ENCODE data around the gene SEMA3C.

Gene SEMA3C

GRCh38 chr7:80768756-80769155 is 150.1 kb downstream of the SEMA3C start:
- TF ChIP-seq TCF12 (IDR thresholded peaks at IDR 0.05; ENCODE audit: low read depth) (no peak), USF1 (IDR thresholded peaks at IDR 0.05) (no peak), FOXM1 (IDR thresholded peaks at IDR 0.05; ENCODE audit: borderline replicate concordance, low read depth) (no peak), MAX (IDR thresholded peaks at IDR 0.05) (no peak), CEBPB (IDR thresholded peaks at IDR 0.05) (no peak)

- TF ChIP-seq REST (IDR thresholded peaks at IDR 0.05; ENCODE audit: low read depth): no peak
- TF ChIP-seq CEBPB (IDR thresholded peaks at IDR 0.05): no peak
- TF ChIP-seq TCF12 (IDR thresholded peaks at IDR 0.05; ENCODE audit: low read depth): no peak
- TF ChIP-seq NFIC (IDR thresholded peaks at IDR 0.05): no peak
- no peak for TF ChIP-seq USF1 (IDR thresholded peaks at IDR 0.05)
- TF ChIP-seq RAD21 (IDR thresholded peaks at IDR 0.05; ENCODE audit: low read depth): no peak
- no peak for TF ChIP-seq TAF1 (IDR thresholded peaks at IDR 0.05; ENCODE audit: low read depth)
- no peak for TF ChIP-seq YY1 (IDR thresholded peaks at IDR 0.05; ENCODE audit: low read depth)
- TF ChIP-seq FOXM1 (IDR thresholded peaks at IDR 0.05; ENCODE audit: borderline replicate concordance, low read depth): no peak
- TF ChIP-seq EP300 (IDR thresholded peaks at IDR 0.05; ENCODE audit: borderline replicate concordance): no peak
- no peak for TF ChIP-seq MAX (IDR thresholded peaks at IDR 0.05)
- TF ChIP-seq CREB1 (IDR thresholded peaks at IDR 0.05; ENCODE audit: low read depth): no peak
- no peak for TF ChIP-seq ZBTB7A (IDR thresholded peaks at IDR 0.05; ENCODE audit: low read depth)
- no peak for TF ChIP-seq TEAD4 (IDR thresholded peaks at IDR 0.05)
- no peak for TF ChIP-seq EGR1 (IDR thresholded peaks at IDR 0.05)
Observed at GRCh38 chr7:80767654-80768053, 151.2 kb downstream of the SEMA3C start.

GRCh38 chr7:80766724-80767123 is 152.1 kb downstream of the SEMA3C start:
- TF ChIP-seq CREB1 (IDR thresholded peaks at IDR 0.05; ENCODE audit: low read depth): no peak
- TF ChIP-seq RAD21 (IDR thresholded peaks at IDR 0.05; ENCODE audit: low read depth): no peak
- no peak for TF ChIP-seq TEAD4 (IDR thresholded peaks at IDR 0.05)
- TF ChIP-seq ZBTB7A (IDR thresholded peaks at IDR 0.05; ENCODE audit: low read depth): no peak
- no peak for TF ChIP-seq CEBPB (IDR thresholded peaks at IDR 0.05)
- TF ChIP-seq EGR1 (IDR thresholded peaks at IDR 0.05): no peak
- no peak for TF ChIP-seq NFIC (IDR thresholded peaks at IDR 0.05)
- TF ChIP-seq USF1 (IDR thresholded peaks at IDR 0.05): no peak
- TF ChIP-seq REST (IDR thresholded peaks at IDR 0.05; ENCODE audit: low read depth): no peak

GRCh38 chr7:80764132-80764531 is 154.7 kb downstream of the SEMA3C start:
- TF ChIP-seq USF1 (IDR thresholded peaks at IDR 0.05): no peak
- TF ChIP-seq MAX (IDR thresholded peaks at IDR 0.05): no peak
- TF ChIP-seq YY1 (IDR thresholded peaks at IDR 0.05; ENCODE audit: low read depth): no peak
- TF ChIP-seq RAD21 (IDR thresholded peaks at IDR 0.05; ENCODE audit: low read depth): no peak
- TF ChIP-seq TCF12 (IDR thresholded peaks at IDR 0.05; ENCODE audit: low read depth): no peak
- TF ChIP-seq EGR1 (IDR thresholded peaks at IDR 0.05): no peak
- no peak for TF ChIP-seq FOXM1 (IDR thresholded peaks at IDR 0.05; ENCODE audit: borderline replicate concordance, low read depth)
- TF ChIP-seq CEBPB (IDR thresholded peaks at IDR 0.05): no peak
- no peak for TF ChIP-seq EP300 (IDR thresholded peaks at IDR 0.05; ENCODE audit: borderline replicate concordance)
- no peak for TF ChIP-seq TAF1 (IDR thresholded peaks at IDR 0.05; ENCODE audit: low read depth)

GRCh38 chr7:80763704-80764103 is 155.1 kb downstream of the SEMA3C start:
- TF ChIP-seq EGR1 (IDR thresholded peaks at IDR 0.05) (no peak), TCF12 (IDR thresholded peaks at IDR 0.05; ENCODE audit: low read depth) (no peak), RAD21 (IDR thresholded peaks at IDR 0.05; ENCODE audit: low read depth) (no peak), REST (IDR thresholded peaks at IDR 0.05; ENCODE audit: low read depth) (no peak), TAF1 (IDR thresholded peaks at IDR 0.05; ENCODE audit: low read depth) (no peak), FOXM1 (IDR thresholded peaks at IDR 0.05; ENCODE audit: borderline replicate concordance, low read depth) (no peak), USF1 (IDR thresholded peaks at IDR 0.05) (no peak), CREB1 (IDR thresholded peaks at IDR 0.05; ENCODE audit: low read depth) (no peak), YY1 (IDR thresholded peaks at IDR 0.05; ENCODE audit: low read depth) (no peak), CEBPB (IDR thresholded peaks at IDR 0.05) (no peak), ZBTB7A (IDR thresholded peaks at IDR 0.05; ENCODE audit: low read depth) (no peak), NFIC (IDR thresholded peaks at IDR 0.05) (no peak), TEAD4 (IDR thresholded peaks at IDR 0.05) (no peak), EP300 (IDR thresholded peaks at IDR 0.05; ENCODE audit: borderline replicate concordance) (no peak), MAX (IDR thresholded peaks at IDR 0.05) (no peak)

All from Ishikawa (cell line).